DOHH2 (cell line): ENCODE measurements around the gene BTBD7.

Experiments
- EZH2phosphoT487 ChIP-seq: fragments of 200-600 bp; sonication (generic); IDR thresholded peaks from 2 replicates; pipeline ENCODE4 v1.6.1; 2017; ENCODE audit warnings: borderline replicate concordance, mild to moderate bottlenecking, antibody characterized with exemption, low read length, moderate library complexity, mixed read lengths
- TF ChIP-seq, protein P1 (sequence below): fragments of 200-600 bp; sonication (generic); IDR thresholded peaks from one replicate; pipeline ENCODE4 v1.5.1; 2014; ENCODE audit warnings: antibody characterized with exemption, mild to moderate bottlenecking, low read depth, low read length; ENCODE audit not compliant: poor library complexity, severe bottlenecking

DNA sequence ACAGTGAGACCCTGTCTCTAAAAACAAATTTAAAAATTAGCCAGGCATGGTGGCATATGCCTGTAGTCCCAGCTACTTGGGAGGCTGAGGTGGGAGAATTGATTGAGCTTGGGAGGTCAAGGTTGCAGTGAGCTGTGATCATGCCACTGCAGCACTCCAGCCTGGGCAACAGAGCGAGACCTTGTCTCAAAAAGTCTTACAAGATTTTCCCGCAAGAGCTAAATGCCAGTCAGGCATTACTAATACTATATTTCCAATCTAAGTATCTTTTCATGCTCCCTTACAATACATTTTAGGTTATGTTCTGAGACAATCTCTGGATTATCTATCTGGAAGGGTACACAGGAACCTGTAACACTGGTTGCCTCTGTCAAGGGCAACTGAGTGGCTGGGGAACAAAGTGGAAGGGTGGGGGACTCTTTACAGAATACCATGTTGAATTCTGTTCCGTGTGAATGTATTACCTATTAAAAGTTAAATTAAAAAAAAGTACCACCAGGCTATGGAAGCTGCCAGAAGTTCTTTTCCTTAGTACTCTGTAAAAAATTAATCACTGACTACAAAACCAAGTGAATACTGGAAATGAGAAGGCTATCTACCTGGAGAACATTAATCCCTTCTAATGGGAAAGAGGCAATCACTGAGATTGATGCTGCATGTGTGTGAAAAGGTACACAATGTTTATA is 56.7 kb downstream of the BTBD7 start:
- TF ChIP-seq, protein P1, sequence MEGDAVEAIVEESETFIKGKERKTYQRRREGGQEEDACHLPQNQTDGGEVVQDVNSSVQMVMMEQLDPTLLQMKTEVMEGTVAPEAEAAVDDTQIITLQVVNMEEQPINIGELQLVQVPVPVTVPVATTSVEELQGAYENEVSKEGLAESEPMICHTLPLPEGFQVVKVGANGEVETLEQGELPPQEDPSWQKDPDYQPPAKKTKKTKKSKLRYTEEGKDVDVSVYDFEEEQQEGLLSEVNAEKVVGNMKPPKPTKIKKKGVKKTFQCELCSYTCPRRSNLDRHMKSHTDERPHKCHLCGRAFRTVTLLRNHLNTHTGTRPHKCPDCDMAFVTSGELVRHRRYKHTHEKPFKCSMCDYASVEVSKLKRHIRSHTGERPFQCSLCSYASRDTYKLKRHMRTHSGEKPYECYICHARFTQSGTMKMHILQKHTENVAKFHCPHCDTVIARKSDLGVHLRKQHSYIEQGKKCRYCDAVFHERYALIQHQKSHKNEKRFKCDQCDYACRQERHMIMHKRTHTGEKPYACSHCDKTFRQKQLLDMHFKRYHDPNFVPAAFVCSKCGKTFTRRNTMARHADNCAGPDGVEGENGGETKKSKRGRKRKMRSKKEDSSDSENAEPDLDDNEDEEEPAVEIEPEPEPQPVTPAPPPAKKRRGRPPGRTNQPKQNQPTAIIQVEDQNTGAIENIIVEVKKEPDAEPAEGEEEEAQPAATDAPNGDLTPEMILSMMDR: no peak
- no peak for TF ChIP-seq EZH2phosphoT487
